Omental fat pad (tissue), 4 donors: ENCODE measurements around the gene MT1A. TPM values are rescaled to one million over a fixed set of nuclear protein-coding genes. Genes with fewer than 3 reads are reported as not detected.
"Not testable (repeated sequence)": the region's sequence is repeated elsewhere in the genome, so short reads cannot be mapped to it uniquely, and the experiment has no call there.

ENCODE experiments used
- ATAC-seq: fragments of 150-250 bp; one replicate; pipeline ENCODE4 v1.9.1; 2016; ENCODE audit warnings: mild to moderate bottlenecking, moderate library complexity; ENCODE audit not compliant: low FRiP score
- DNase-seq: peaks from one replicate; pipeline ENCODE4 v3.0.0-alpha.2; 2019; ENCODE audit warnings: low spot score
- total RNA-seq, 4 donors: library from RNA; depleted of rRNA; stranded (reverse); fragments of >200 nt; gene quantifications; one replicate each; pipeline ENCODE4 v1.1.0, GENCODE V29; 2016
- TF ChIP-seq, protein P1 (sequence below), 3 donors: fragments of 450-650 bp; IDR thresholded peaks; one replicate each; pipeline ENCODE4 v1.5.1; 2016 to 2017; ENCODE audit warnings: antibody characterized with exemption in 3 of 3, mild to moderate bottlenecking in 3 of 3, moderate library complexity in 2 of 3

Gene MT1A
- total RNA-seq, 4 donors from 2014 or later, result 88.4 to 1,854 (median 643) TPM

GRCh38 chr16:56616608-56617211 is 21.8 kb upstream of the MT1A start:
- TF ChIP-seq, protein P1, sequence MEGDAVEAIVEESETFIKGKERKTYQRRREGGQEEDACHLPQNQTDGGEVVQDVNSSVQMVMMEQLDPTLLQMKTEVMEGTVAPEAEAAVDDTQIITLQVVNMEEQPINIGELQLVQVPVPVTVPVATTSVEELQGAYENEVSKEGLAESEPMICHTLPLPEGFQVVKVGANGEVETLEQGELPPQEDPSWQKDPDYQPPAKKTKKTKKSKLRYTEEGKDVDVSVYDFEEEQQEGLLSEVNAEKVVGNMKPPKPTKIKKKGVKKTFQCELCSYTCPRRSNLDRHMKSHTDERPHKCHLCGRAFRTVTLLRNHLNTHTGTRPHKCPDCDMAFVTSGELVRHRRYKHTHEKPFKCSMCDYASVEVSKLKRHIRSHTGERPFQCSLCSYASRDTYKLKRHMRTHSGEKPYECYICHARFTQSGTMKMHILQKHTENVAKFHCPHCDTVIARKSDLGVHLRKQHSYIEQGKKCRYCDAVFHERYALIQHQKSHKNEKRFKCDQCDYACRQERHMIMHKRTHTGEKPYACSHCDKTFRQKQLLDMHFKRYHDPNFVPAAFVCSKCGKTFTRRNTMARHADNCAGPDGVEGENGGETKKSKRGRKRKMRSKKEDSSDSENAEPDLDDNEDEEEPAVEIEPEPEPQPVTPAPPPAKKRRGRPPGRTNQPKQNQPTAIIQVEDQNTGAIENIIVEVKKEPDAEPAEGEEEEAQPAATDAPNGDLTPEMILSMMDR (IDR thresholded peaks at IDR 0.05), result no peak
- ATAC-seq, result no peak
- DNase-seq, result no peak

DNA sequence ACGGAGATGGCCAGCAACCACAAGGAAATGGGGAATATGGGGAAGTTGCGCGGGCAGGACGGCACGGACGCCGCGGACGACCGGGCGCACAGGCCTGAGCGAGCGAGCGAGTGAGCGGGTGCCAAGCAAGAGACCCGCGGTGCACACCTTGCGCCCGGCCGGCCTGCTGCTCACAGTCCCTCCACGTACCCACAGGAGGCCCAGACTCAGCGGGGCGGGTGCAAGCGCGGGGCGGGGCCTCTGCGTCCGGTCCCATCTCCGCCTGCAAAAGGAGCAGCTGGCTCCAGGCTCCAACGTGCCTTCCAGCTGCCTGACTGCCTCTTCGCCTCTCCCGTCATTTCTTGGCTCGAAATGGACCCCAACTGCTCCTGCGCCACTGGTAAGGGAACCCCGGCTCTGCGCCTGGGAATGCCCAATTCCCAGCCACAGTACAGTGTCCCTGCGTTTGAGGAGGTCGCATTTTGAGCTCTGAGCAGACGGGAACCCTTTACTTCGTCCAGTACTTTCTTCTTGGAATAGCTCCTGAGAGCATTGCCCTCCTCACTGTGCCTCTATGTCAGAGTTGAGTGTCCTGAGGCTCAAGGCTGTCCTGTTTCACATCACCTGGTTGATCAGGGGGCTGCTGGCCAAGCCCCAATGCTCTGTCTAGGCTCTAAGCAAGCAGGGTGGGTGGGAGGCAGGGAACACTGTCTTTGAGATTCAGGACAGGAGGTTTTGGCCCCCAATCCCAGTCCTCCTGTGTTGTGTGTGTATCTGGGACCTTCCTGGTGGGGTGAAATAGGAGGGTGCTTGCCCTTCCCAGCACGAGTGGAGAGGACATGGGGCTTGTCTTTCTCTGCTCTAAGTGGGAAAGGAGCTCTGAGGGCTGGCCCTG is 21.0 kb upstream of the MT1A start:
- TF ChIP-seq, protein P1 (IDR thresholded peaks at IDR 0.05), result no peak
- DNase-seq, result no peak
- ATAC-seq, result peak; percentile 85

GRCh38 chr16:56618138-56618537 is 20.3 kb upstream of the MT1A start:
- no peak for ATAC-seq

DNA sequence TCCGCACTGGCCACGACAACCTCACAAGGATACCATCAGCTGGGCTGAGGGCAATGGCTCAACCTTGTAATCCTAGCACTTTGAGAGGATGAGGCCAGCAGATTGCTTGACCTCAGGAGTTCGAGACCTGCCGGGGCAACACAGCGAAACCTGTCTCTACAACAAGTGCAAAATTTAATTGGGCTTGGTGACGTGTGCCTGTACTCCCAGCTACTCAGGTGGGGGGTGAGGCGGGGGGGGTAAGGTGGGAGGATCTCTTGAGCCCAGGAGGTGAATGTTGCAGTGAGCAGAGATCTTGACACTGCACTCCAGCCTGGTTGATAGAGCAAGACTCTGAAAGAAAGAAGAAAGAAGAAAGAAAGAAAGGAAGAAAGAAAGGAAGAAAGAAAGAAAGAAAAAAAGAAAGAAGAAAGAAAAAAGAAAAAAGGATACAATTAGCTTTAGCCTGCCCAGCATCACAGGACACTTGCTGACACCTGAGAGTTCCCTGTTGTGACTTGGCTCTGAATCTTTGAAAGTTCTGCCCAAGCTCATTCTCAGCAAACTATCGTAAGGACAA is 18.0 kb upstream of the MT1A start:
- TF ChIP-seq, protein P1 (IDR thresholded peaks at IDR 0.05), result no peak
- DNase-seq, result no peak
- ATAC-seq, result no peak

More at GRCh38 chr16:56618138-56618537, 20.3 kb upstream of the MT1A start:
- TF ChIP-seq, protein P1 (IDR thresholded peaks at IDR 0.05), result no peak
- DNase-seq, result no peak

DNA sequence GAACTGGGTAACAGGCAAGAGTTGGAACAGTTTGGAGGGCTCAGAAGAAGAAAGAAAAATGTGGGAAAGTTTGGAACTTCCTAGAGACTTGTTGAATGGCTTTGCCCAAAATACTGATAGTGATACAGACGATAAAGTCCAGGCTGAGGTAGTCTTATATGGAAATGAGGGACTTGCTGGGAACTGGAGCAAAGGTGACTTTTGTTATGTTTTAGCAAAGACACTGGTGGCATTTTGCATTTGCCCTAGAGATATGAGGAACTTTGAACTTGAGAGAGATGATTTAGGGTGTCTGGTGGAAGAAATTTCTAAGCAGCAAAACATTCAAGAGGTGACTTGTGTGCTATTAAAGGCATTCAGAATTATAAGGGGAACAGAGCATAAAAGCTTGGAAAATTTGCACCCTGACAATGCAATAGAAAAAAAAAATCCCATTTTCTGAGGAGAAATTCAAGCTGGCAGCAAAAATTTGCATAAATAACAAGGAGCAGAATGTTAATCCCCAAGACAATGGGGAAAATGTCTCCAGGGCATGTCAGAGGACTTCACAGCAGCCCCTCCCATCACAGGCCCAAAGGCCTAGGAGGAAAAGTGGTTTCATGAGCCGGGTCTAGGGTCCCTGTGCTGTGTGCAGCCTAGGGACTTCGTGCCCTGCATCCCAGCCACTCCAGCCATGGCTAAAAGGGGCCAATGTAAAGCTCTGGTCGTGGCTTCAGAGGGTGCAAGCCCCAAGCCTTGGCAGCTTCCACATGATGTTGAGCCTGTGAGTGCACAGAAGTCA is 16.6 kb upstream of the MT1A start:
- not testable (repeated sequence) for ATAC-seq, DNase-seq

DNA sequence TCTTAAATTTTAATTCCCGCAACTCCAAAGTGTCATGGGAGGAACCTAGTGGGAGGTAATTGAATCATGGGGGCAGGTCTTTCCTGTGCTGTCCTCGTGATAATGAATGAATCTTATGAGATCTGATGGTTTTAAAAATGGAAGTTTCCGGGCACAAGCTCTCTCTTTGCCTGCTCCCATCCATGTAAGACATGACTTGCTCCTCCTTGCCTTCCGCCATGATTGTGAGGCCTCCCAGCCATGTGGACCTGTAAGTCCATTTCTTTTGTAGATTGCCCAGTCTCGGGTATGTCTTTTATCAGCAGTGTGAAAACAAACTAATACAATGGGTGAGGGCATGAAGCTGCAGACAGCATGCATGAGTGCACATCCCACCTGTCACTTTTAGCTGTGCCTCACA is 15.3 kb upstream of the MT1A start:
- ATAC-seq, DNase-seq: not testable (repeated sequence)

DNA sequence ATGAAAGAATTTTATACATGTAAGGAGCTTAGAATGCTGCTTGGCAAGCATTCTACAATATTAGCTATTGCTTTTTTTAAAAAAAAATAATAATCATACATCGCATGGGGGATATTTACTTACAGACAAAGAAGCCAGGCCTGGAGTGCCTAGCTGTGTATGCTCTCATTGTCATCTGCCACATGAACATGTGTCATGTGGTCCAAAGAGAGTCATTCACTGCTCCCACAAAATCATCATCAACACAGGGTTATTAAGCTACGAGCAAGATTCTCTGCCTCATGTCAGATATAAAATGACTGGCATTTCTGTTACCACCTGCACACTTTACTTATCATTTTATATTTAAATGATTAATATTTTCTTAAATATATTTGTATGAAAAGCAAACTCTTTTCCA is 14.8 kb upstream of the MT1A start:
- TF ChIP-seq, protein P1 (IDR thresholded peaks at IDR 0.05), result no peak
- ATAC-seq (no peak), DNase-seq (no peak)
